ENCODE measurements around the gene SLC5A6. TPM values are rescaled to one million over a fixed set of nuclear protein-coding genes. Genes with fewer than 3 reads are reported as not detected.
"Not testable (repeated sequence)": the region's sequence is repeated elsewhere in the genome, so short reads cannot be mapped to it uniquely, and the experiment has no call there.

Gene SLC5A6
- total RNA-seq, 2 donors from 2014 or later: 40.7 to 123 TPM

DNA sequence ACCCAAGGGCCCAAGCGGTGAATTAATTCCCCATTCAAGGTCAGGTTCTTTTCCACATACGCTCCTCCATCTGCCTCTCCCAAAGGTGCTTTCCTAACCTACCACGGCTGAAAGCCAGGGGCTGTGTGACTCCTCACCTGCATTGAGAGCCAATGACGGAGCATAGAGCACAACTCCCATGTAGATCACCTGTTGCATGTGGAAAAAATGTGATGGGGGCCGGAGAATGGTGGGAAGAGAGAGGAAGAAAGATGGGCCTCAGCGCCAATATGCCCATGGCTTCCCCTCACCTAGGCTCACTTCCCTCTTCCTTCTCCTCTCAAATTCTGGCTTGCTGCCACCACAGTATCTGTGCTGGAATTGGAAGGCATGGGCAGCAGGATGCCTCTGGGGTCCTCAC is 5.7 kb downstream of the SLC5A6 start:
- Mint-ChIP-seq H3K27me3 (no peaks in the 10 kb centered on the region), H3K4me1 (ENCODE audit: low read depth in 2 of 2) (peaks cover 16 to 26% of the 10 kb centered on the region in 2 donors), H3K9me3 (no peaks in the 10 kb centered on the region), H3K27ac (no peak overlapping the region), H3K36me3 (peaks cover 13% of the 10 kb centered on the region), H3K4me3 (no peak overlapping the region)
- DNase-seq (ENCODE audit: low spot score): no peak
- no peak for ATAC-seq

- Mint-ChIP-seq H3K36me3 (peaks cover 13% of the 10 kb centered on the region), H3K9me3 (no peaks in the 10 kb centered on the region), H3K4me1 (ENCODE audit: low read depth in 2 of 2) (peaks cover 16 to 26% of the 10 kb centered on the region in 2 donors), H3K27me3 (no peaks in the 10 kb centered on the region), H3K4me3 (no peak overlapping the region), H3K27ac (no peak overlapping the region)
- no peak for DNase-seq (ENCODE audit: low spot score)
- no peak for ATAC-seq
These were observed 6.9 kb downstream of the SLC5A6 start for GRCh38 chr2:27205206-27205605.

- DNase-seq (ENCODE audit: low spot score): no peak
- H3K4me1 Mint-ChIP-seq (ENCODE audit: low read depth in 2 of 2): peaks cover 10 to 20% of the 10 kb centered on the region in 2 donors
- no peaks in the 10 kb centered on the region for H3K27me3 Mint-ChIP-seq
- H3K27ac Mint-ChIP-seq: no peak overlapping the region
- H3K4me3 Mint-ChIP-seq: no peak overlapping the region
- peaks cover 10% of the 10 kb centered on the region for H3K36me3 Mint-ChIP-seq
- peak in 1 of 2 donors; percentile 32 for ATAC-seq
- no peaks in the 10 kb centered on the region for H3K9me3 Mint-ChIP-seq
These were observed 7.5 kb downstream of the SLC5A6 start for GRCh38 chr2:27204566-27204965.

- H3K4me3 Mint-ChIP-seq: no peak overlapping the region
- H3K9me3 Mint-ChIP-seq: no peaks in the 10 kb centered on the region
- no peaks in the 10 kb centered on the region for H3K27me3 Mint-ChIP-seq
- H3K4me1 Mint-ChIP-seq (ENCODE audit: low read depth in 2 of 2): peaks cover 4 to 16% of the 10 kb centered on the region in 2 donors
- no peak overlapping the region for H3K27ac Mint-ChIP-seq
- H3K36me3 Mint-ChIP-seq: peaks cover 9% of the 10 kb centered on the region
- no peak for ATAC-seq
- no peak for DNase-seq (ENCODE audit: low spot score)
These were observed 8.3 kb downstream of the SLC5A6 start for GRCh38 chr2:27203741-27204140.

GRCh38 chr2:27202854-27203253 is 9.2 kb downstream of the SLC5A6 start:
- DNase-seq (ENCODE audit: low spot score): no peak
- no peak overlapping the region for H3K4me3 Mint-ChIP-seq
- H3K36me3 Mint-ChIP-seq: peaks cover 9% of the 10 kb centered on the region
- ATAC-seq: no peak
- H3K27me3 Mint-ChIP-seq: no peaks in the 10 kb centered on the region
- peaks cover 4 to 12% of the 10 kb centered on the region in 2 donors for H3K4me1 Mint-ChIP-seq (ENCODE audit: low read depth in 2 of 2)
- H3K27ac Mint-ChIP-seq: no peak overlapping the region
- no peaks in the 10 kb centered on the region for H3K9me3 Mint-ChIP-seq

DNA sequence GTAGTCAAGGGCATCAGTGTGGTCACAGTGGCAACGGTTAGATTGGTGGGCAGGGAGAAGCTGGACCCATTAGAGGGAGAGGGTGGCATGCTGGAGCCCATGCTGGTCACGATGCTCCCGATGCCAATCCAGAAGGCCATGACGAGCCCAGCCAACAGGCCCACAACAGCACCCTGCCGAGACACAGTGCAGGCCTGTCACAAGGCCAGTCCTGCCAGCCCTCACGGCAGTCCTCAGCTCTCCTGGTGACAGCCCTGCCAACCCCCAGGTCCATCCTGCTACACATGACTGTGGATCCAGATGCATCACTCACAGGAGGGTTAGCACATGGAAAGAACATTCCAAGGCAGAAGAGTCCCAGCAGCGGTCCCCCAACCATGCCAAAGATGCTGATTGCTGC is 10.4 kb downstream of the SLC5A6 start:
- no peak for DNase-seq (ENCODE audit: low spot score)
- Mint-ChIP-seq H3K9me3 (no peaks in the 10 kb centered on the region), H3K4me1 (ENCODE audit: low read depth in 2 of 2) (peaks cover 0 to 7% of the 10 kb centered on the region in 2 donors), H3K27me3 (no peaks in the 10 kb centered on the region), H3K27ac (no peak overlapping the region), H3K36me3 (peaks cover 9% of the 10 kb centered on the region), H3K4me3 (no peak overlapping the region)
- ATAC-seq: no peak

- ATAC-seq: no peak
- Mint-ChIP-seq H3K4me1 (ENCODE audit: low read depth in 2 of 2) (no peaks in the 10 kb centered on the region), H3K36me3 (peaks cover 9% of the 10 kb centered on the region), H3K27me3 (peaks cover 0 to 3% of the 10 kb centered on the region in 2 donors), H3K27ac (no peak overlapping the region), H3K4me3 (no peak overlapping the region), H3K9me3 (no peaks in the 10 kb centered on the region)
- no peak for DNase-seq (ENCODE audit: low spot score)
These were observed 12.8 kb downstream of the SLC5A6 start for GRCh38 chr2:27199241-27199640.

DNA sequence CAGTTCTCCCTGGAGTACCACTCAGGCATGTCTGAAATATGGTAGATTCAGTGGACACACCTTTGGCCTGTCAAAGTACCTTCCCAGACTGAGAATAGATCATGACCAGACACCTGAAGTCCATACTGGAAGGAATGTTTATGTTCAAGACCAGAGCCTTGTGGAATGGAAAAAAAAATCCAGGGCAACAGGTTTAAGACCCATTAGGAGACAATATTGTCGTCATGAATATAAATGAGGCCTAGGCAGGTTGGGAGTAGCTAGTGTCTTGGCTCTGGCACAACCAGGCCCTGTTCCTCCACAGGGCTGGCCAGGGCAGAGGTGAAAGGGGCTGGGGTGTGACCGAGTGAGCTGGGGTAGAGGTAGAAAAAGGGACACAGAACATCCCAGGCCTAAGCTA is 13.4 kb downstream of the SLC5A6 start:
- DNase-seq (ENCODE audit: low spot score) (no peak), ATAC-seq (no peak)
- no peaks in the 10 kb centered on the region for H3K4me1 Mint-ChIP-seq (ENCODE audit: low read depth in 2 of 2)
- no peak overlapping the region for H3K27ac Mint-ChIP-seq
- H3K9me3 Mint-ChIP-seq: no peaks in the 10 kb centered on the region
- no peak overlapping the region for H3K4me3 Mint-ChIP-seq
- peaks cover 9% of the 10 kb centered on the region for H3K36me3 Mint-ChIP-seq
- H3K27me3 Mint-ChIP-seq: peaks cover under 1 to 3% of the 10 kb centered on the region in 2 donors

DNA sequence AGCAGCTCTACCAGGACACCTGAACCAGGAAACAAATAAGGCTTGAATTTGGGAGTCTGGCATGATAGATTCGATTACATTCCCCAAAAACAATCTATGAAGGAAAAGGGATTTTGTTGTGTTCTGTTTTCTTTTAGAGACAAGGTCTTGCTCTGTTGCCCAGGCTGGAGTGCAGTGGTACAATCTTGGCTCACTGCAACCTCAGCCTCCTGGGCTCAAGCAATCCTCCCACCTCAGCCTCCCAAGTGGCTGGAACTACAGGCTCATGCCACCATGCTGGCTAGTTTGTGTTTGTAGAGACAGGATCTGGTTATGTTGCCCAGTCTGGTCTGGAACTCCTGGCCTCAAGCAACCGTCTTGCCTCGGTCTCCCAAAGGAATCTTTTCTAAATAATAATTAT is 14.0 kb downstream of the SLC5A6 start:
- DNase-seq (ENCODE audit: low spot score); H3K36me3 Mint-ChIP-seq; H3K4me3 Mint-ChIP-seq; H3K27me3 Mint-ChIP-seq; H3K9me3 Mint-ChIP-seq; H3K27ac Mint-ChIP-seq; H3K4me1 Mint-ChIP-seq (ENCODE audit: low read depth in 2 of 2); ATAC-seq: not testable (repeated sequence)

DNA sequence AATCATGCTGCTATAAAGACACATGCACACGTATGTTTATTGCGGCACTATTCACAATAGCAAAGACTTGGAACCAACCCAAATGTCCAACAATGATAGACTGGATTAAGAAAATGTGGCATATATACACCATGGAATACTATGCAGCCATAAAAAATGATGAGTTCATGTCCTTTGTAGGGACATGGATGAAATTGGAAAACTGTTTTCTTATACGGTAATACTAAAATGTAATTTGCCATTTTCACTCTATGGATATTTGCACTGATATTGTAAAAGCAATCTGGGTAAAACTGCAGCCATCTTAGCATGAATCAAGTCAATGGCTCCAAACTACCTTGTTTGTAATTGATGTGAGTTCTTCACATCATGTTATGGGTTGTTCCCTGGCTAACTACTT is 16.3 kb downstream of the SLC5A6 start:
- not testable (repeated sequence) for DNase-seq (ENCODE audit: low spot score); H3K27ac Mint-ChIP-seq; H3K4me3 Mint-ChIP-seq; ATAC-seq; H3K4me1 Mint-ChIP-seq (ENCODE audit: low read depth in 2 of 2); H3K27me3 Mint-ChIP-seq; H3K9me3 Mint-ChIP-seq; H3K36me3 Mint-ChIP-seq

GRCh38 chr2:27194538-27195354 is 17.3 kb downstream of the SLC5A6 start:
- ATAC-seq (no peak), DNase-seq (ENCODE audit: low spot score) (no peak)
- Mint-ChIP-seq H3K27me3 (peaks cover 5 to 6% of the 10 kb centered on the region in 2 donors), H3K9me3 (no peaks in the 10 kb centered on the region), H3K4me1 (ENCODE audit: low read depth in 2 of 2) (no peaks in the 10 kb centered on the region), H3K27ac (no peak overlapping the region), H3K36me3 (no peaks in the 10 kb centered on the region), H3K4me3 (no peak overlapping the region)

- ATAC-seq (peak in 1 of 2 donors; percentile 54), DNase-seq (ENCODE audit: low spot score) (no peak)
- Mint-ChIP-seq H3K27ac (no peak overlapping the region), H3K4me3 (no peak overlapping the region), H3K4me1 (ENCODE audit: low read depth in 2 of 2) (no peaks in the 10 kb centered on the region), H3K9me3 (no peaks in the 10 kb centered on the region), H3K36me3 (no peaks in the 10 kb centered on the region), H3K27me3 (peaks cover 5 to 12% of the 10 kb centered on the region in 2 donors)
These were observed 20.8 kb downstream of the SLC5A6 start for GRCh38 chr2:27191070-27191829.

DNA sequence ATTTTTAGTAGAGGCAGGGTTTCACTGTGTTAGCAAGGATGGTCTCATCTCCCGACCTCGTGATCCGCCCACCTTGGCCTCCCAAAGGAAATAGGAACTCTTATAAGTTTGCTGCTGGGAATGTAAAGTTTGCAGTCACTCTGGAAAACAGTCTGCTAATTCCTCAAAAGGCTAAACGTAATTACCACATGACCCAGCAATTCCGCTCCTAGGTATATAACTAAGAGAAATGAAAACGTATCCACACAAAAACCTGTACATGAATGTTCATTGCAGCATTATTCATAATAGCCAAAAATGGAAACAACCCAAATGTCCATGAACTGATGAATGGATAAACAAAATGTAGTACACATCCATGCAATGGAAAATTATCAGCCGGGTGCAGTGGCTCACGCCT is 22.1 kb downstream of the SLC5A6 start:
- no peak for ATAC-seq
- peaks cover 5 to 12% of the 10 kb centered on the region in 2 donors for H3K27me3 Mint-ChIP-seq
- no peak for DNase-seq (ENCODE audit: low spot score)
- H3K4me3 Mint-ChIP-seq: no peak overlapping the region
- no peak overlapping the region for H3K27ac Mint-ChIP-seq
- H3K9me3 Mint-ChIP-seq: no peaks in the 10 kb centered on the region
- H3K4me1 Mint-ChIP-seq (ENCODE audit: low read depth in 2 of 2): no peaks in the 10 kb centered on the region
- no peaks in the 10 kb centered on the region for H3K36me3 Mint-ChIP-seq

DNA sequence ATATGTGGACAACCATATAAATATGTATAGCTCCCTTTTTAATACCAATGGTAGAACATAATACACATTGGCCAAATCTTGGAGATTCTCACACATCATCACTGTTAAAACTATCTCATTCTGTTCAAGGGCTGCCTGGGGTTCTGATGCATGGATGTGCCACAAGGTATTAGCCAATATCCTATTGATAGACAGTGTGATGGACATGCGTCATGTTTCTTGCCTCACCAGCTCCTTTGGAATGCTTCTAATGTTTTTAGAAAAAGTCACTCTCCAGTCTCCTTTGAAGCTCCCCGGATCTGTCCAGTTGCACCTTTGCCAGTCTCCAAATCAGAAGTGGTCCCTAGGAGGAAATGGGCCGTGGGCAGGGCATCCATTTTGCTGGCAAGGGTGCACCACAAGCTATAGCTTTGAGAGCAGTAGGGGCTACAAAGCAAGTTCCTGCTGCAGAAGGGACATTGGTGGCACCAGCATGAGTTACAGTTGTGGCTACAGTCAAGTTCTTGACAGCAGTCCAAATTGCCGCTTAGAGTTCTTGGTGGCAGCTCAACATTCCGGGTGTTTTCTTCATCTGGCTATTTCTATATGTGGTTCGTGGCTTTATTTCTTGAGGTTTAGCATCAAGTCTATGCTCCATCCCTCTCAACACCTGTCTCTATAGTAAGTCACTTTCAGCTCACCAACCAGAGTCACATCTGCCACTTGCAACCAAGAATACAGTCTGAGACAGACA is 25.3 kb downstream of the SLC5A6 start:
- Mint-ChIP-seq H3K9me3 (no peaks in the 10 kb centered on the region), H3K27me3 (peaks cover 13 to 22% of the 10 kb centered on the region in 2 donors), H3K36me3 (no peaks in the 10 kb centered on the region), H3K4me1 (ENCODE audit: low read depth in 2 of 2) (peaks cover 0 to 6% of the 10 kb centered on the region in 2 donors), H3K27ac (no peak overlapping the region), H3K4me3 (no peak overlapping the region)
- ATAC-seq (no peak), DNase-seq (ENCODE audit: low spot score) (no peak)
